Stomach (tissue), 4 donors: ENCODE results near the gene UCK2.

Experiments used
- CTCF ChIP-seq, 7 experiments: fragments of 450-650 bp in 4 of 7; fragments of 200-600 bp in 3 of 7; sonication (generic) in 3 of 7; IDR thresholded peaks; one replicate each; pipeline ENCODE4 v1.5.1; 2016 to 2019; ENCODE audit warnings: antibody characterized with exemption in 7 of 7, control low read depth in 2 of 7, mild to moderate bottlenecking in 1 of 7
- EP300 ChIP-seq: sonication (generic); formaldehyde crosslinking; IDR thresholded peaks from one replicate; pipeline ENCODE4 v1.6.1; 2017; ENCODE audit warnings: antibody characterized with exemption
- POLR2A ChIP-seq, 4 donors: fragments of 450-650 bp; IDR thresholded peaks; one replicate each; pipeline ENCODE4 v1.6.1; 2016; ENCODE audit warnings: antibody characterized with exemption in 4 of 4, control low read depth in 2 of 4, mild to moderate bottlenecking in 1 of 4, moderate library complexity in 1 of 4
- POLR2AphosphoS5 ChIP-seq, 3 donors: sonication (generic); formaldehyde crosslinking; IDR thresholded peaks; one replicate each; pipeline ENCODE4 v1.6.1; 2016; ENCODE audit warnings: antibody characterized with exemption in 3 of 3

- TF ChIP-seq CTCF (IDR thresholded peaks at IDR 0.05) (no peak), POLR2AphosphoS5 (IDR thresholded peaks at IDR 0.05) (no peak), POLR2A (IDR thresholded peaks at IDR 0.05) (no peak), EP300 (no peak)
Observed at GRCh38 chr1:165885305-165885694, 57.9 kb downstream of the UCK2 start.
